Measurements from ENCODE around the gene TAX1BP3.

The TAX1BP3 gene

GRCh38 chr17:3699951-3700350, 31.6 kb upstream of the TAX1BP3 start:
- TF ChIP-seq, protein P1, sequence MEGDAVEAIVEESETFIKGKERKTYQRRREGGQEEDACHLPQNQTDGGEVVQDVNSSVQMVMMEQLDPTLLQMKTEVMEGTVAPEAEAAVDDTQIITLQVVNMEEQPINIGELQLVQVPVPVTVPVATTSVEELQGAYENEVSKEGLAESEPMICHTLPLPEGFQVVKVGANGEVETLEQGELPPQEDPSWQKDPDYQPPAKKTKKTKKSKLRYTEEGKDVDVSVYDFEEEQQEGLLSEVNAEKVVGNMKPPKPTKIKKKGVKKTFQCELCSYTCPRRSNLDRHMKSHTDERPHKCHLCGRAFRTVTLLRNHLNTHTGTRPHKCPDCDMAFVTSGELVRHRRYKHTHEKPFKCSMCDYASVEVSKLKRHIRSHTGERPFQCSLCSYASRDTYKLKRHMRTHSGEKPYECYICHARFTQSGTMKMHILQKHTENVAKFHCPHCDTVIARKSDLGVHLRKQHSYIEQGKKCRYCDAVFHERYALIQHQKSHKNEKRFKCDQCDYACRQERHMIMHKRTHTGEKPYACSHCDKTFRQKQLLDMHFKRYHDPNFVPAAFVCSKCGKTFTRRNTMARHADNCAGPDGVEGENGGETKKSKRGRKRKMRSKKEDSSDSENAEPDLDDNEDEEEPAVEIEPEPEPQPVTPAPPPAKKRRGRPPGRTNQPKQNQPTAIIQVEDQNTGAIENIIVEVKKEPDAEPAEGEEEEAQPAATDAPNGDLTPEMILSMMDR (IDR thresholded peaks at IDR 0.05; ENCODE audit: extremely low read depth, missing control alignments) = no peak
- no peak for DNase-seq (ENCODE audit: low spot score)

DNA sequence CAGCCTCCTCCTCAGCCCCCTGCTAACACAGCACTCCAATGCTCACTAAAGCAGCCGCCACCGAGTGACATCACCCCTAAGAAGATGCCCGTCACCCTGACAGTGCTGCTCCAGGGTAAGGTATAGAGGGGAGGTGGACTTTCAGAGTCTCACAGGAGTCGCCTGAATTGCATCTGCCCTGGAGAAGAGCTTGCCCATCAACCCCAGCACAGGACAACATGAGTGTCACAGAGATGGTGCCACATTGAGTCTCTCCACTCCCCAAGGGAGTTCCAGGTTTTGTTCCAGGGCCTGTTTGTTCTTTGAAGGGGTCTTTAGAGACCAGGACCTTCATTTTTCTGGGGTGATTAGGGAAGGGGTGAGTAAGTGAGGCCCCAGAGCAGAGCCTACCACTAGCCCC, 29.8 kb upstream of the TAX1BP3 start:
- DNase-seq (ENCODE audit: low spot score) = no peak
- TF ChIP-seq, protein P1 (IDR thresholded peaks at IDR 0.05; ENCODE audit: extremely low read depth, missing control alignments) = no peak

- DNase-seq (ENCODE audit: low spot score) = no peak
- TF ChIP-seq, protein P1 (IDR thresholded peaks at IDR 0.05; ENCODE audit: extremely low read depth, missing control alignments) = no peak
Measured at GRCh38 chr17:3697103-3697476, 28.7 kb upstream of the TAX1BP3 start.

DNA sequence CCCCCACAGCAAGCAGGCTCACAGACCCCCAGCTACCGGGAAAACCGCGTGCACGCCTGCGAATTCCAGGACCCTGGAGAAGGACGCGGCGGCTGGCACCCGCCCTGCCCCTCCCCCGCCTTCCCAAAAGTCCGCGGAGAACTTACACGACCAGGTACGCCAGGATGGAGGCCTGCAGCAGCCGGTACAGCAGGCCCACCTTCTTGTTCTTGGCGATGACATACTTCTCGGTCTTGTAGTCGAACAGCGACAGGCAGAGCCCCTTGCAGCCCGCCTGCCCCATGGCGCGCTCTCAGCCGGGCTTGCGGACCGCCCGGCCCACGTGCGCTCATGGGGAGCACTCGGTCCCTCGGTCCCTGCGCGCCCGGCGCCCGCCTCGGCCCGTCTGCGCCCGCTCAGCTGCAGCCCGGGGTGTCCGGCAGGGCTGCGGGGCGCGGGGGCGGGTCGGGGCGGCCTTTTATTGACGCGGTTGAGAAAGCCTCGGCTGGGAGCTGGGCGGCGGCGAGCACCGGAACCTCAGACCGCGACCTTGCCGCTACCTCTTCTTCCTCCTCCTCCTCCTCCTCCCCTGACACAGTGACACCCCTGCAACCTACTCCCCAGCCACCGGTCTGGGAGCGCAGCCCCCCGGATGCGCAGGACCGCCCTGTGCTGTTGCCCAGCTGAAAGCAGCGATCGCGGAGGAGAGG, 27.5 kb upstream of the TAX1BP3 start, which contains the start of gene P2RX5:
P2RX5 (minus strand) TSS at position 433 of the 689 bp plus-strand sequence; CDS start at position 283, 150 bp downstream.
- peak; percentile 68 for DNase-seq (ENCODE audit: low spot score)
- TF ChIP-seq, protein P1 (IDR thresholded peaks at IDR 0.05; ENCODE audit: extremely low read depth, missing control alignments) = no peak

- TF ChIP-seq, protein P1 (IDR thresholded peaks at IDR 0.05; ENCODE audit: extremely low read depth, missing control alignments) = no peak
- peak; percentile 55 for DNase-seq (ENCODE audit: low spot score)
Measured at GRCh38 chr17:3695129-3695722, 26.8 kb upstream of the TAX1BP3 start.

DNA sequence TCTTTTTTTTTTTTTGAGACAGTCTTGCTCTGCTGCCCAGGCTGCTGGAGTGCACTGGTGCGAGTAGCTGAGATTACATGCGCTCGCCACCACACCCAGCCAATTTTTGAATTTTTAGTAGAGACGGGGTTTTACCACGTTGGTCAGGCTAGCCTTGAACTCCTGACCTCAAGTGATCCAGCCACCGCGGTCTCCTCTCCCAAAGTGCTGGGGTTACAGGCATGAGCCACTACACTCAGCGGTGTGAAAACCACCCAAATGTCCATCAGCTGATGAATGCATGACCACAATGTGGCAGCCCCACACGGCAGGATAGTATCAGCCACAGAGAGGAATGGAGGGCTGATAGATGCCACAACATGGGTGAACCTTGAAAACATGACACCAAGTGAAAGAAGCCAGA, 25.5 kb upstream of the TAX1BP3 start:
- DNase-seq (ENCODE audit: low spot score) = peak; percentile 48
- TF ChIP-seq, protein P1 (IDR thresholded peaks at IDR 0.05; ENCODE audit: extremely low read depth, missing control alignments) = no peak

GRCh38 chr17:3693141-3693540, 24.8 kb upstream of the TAX1BP3 start:
- TF ChIP-seq, protein P1 (IDR thresholded peaks at IDR 0.05; ENCODE audit: extremely low read depth, missing control alignments) = no peak
- DNase-seq (ENCODE audit: low spot score) = no peak
